Vagina (tissue), 2 donors: Measurements from ENCODE around the gene BID. TPM values are rescaled to one million over a fixed set of nuclear protein-coding genes. Genes with fewer than 3 reads are reported as not detected.

ENCODE experiments used
- DNase-seq, 2 donors: peaks; one replicate each; pipeline ENCODE4 v3.0.0-alpha.2; 2017; ENCODE audit errors: extremely low spot score in 2 of 2
- H3K27ac ChIP-seq: fragments of 200-600 bp; sonication (generic); one replicate; pipeline ENCODE4 v1.5.1; 2019
- H3K27me3 ChIP-seq: fragments of 200-600 bp; sonication (generic); one replicate; pipeline ENCODE4 v1.5.1; 2019
- H3K36me3 ChIP-seq, 2 donors: fragments of 200-600 bp; sonication (generic); one replicate each; pipeline ENCODE4 v1.5.1; 2017 to 2019
- H3K4me1 ChIP-seq: fragments of 200-600 bp; sonication (generic); one replicate; pipeline ENCODE4 v1.5.1; 2019
- H3K4me3 ChIP-seq, 2 donors: fragments of 200-600 bp; sonication (generic); 1 replicate in 1 of 2; 2 replicates in 1 of 2; pipeline ENCODE4 v1.5.1; 2016 to 2019
- H3K9me3 ChIP-seq: fragments of 200-600 bp; sonication (generic); one replicate; pipeline ENCODE4 v1.5.1; 2019
- CTCF ChIP-seq, 3 experiments: fragments of 450-650 bp in 2 of 3; fragments of 200-600 bp in 1 of 3; sonication (generic) in 1 of 3; IDR thresholded peaks; one replicate each; pipeline ENCODE4 v1.5.1; 2017 to 2019; ENCODE audit warnings: antibody characterized with exemption in 3 of 3, mild to moderate bottlenecking in 2 of 3, moderate library complexity in 2 of 3
- POLR2A ChIP-seq, 2 donors: fragments of 450-650 bp; IDR thresholded peaks; one replicate each; pipeline ENCODE4 v1.6.1; 2017; ENCODE audit warnings: antibody characterized with exemption in 2 of 2, mild to moderate bottlenecking in 2 of 2, moderate library complexity in 2 of 2
- POLR2AphosphoS5 ChIP-seq, 2 donors: sonication (generic); formaldehyde crosslinking; IDR thresholded peaks; one replicate each; pipeline ENCODE4 v1.9.0; 2017; ENCODE audit warnings: antibody characterized with exemption in 2 of 2, mild to moderate bottlenecking in 2 of 2, low read depth in 1 of 2; ENCODE audit not compliant: insufficient read depth in 1 of 2
- intact Hi-C: fragments of 100-400 bp; cut with DNase I; formaldehyde crosslinking; loops from one replicate; pipeline ENCODE4 v1.15.1; 2023
- total RNA-seq: library from RNA; depleted of rRNA; stranded (reverse); fragments of >200 nt; gene quantifications from one replicate; pipeline ENCODE4 v1.2.3, GENCODE V29; 2016

BID gene
- total RNA-seq, 1 donor from 2014 or later, result 36.3 TPM

- DNase-seq, result no peak
These were observed 11.2 kb upstream of the BID start for GRCh38 chr22:17785185-17786184.

GRCh38 chr22:17784776-17785175 is 10.5 kb upstream of the BID start:
- H3K36me3 ChIP-seq, result peaks cover 0 to 10% of the 10 kb centered on the region in 2 donors
- H3K4me3 ChIP-seq, result no peak overlapping the region
- H3K9me3 ChIP-seq, result no peaks in the 10 kb centered on the region
- intact Hi-C loops, result no loop called here
- H3K4me1 ChIP-seq, result peaks cover 27% of the 10 kb centered on the region
- H3K27ac ChIP-seq, result no peak overlapping the region
- TF ChIP-seq POLR2A (IDR thresholded peaks at IDR 0.05), result no peak
- no peak for TF ChIP-seq POLR2AphosphoS5 (IDR thresholded peaks at IDR 0.05; ENCODE audit: insufficient read depth in 1 of 2, low read depth in 1 of 2)
- TF ChIP-seq CTCF (IDR thresholded peaks at IDR 0.05), result no peak
- DNase-seq, result no peak
- no peaks in the 10 kb centered on the region for H3K27me3 ChIP-seq

More at GRCh38 chr22:17785185-17786184, 11.2 kb upstream of the BID start:
- intact Hi-C loops, result no loop called here
- H3K9me3 ChIP-seq, result no peaks in the 10 kb centered on the region
- TF ChIP-seq POLR2AphosphoS5 (IDR thresholded peaks at IDR 0.05; ENCODE audit: insufficient read depth in 1 of 2, low read depth in 1 of 2) (no peak), CTCF (IDR thresholded peaks at IDR 0.05) (peak in 2 of 3 experiments; percentile 4 to 22), POLR2A (IDR thresholded peaks at IDR 0.05) (no peak)
- no peak overlapping the region for H3K27ac ChIP-seq
- H3K27me3 ChIP-seq, result no peaks in the 10 kb centered on the region
- H3K4me3 ChIP-seq, result no peak overlapping the region
- H3K36me3 ChIP-seq, result peaks cover 0 to 17% of the 10 kb centered on the region in 2 donors
- H3K4me1 ChIP-seq, result peaks cover 27% of the 10 kb centered on the region

- intact Hi-C loops, result no loop called here
- no peak for DNase-seq
- H3K27ac ChIP-seq, result no peak overlapping the region
- no peaks in the 10 kb centered on the region for H3K9me3 ChIP-seq
- H3K36me3 ChIP-seq, result peaks cover 0 to 4% of the 10 kb centered on the region in 2 donors
- H3K4me3 ChIP-seq, result no peak overlapping the region
- H3K27me3 ChIP-seq, result no peaks in the 10 kb centered on the region
- H3K4me1 ChIP-seq, result peaks cover 27% of the 10 kb centered on the region
- TF ChIP-seq POLR2AphosphoS5 (IDR thresholded peaks at IDR 0.05; ENCODE audit: insufficient read depth in 1 of 2, low read depth in 1 of 2) (no peak), POLR2A (IDR thresholded peaks at IDR 0.05) (no peak), CTCF (IDR thresholded peaks at IDR 0.05) (no peak)
These were observed 9.7 kb upstream of the BID start for GRCh38 chr22:17783773-17784480.

GRCh38 chr22:17783312-17783711 is 9.0 kb upstream of the BID start:
- no peak overlapping the region for H3K4me3 ChIP-seq
- H3K27ac ChIP-seq, result no peak overlapping the region
- no peak for DNase-seq
- H3K27me3 ChIP-seq, result no peaks in the 10 kb centered on the region
- H3K4me1 ChIP-seq, result peaks cover 27% of the 10 kb centered on the region
- TF ChIP-seq CTCF (IDR thresholded peaks at IDR 0.05), result no peak
- TF ChIP-seq POLR2A (IDR thresholded peaks at IDR 0.05), result no peak
- TF ChIP-seq POLR2AphosphoS5 (IDR thresholded peaks at IDR 0.05; ENCODE audit: insufficient read depth in 1 of 2, low read depth in 1 of 2), result no peak
- intact Hi-C loops, result no loop called here
- no peaks in the 10 kb centered on the region for H3K9me3 ChIP-seq
- H3K36me3 ChIP-seq, result no peaks in the 10 kb centered on the region
